Limb (tissue), 2 donors: ENCODE results near the gene PLCB2.
A peak's percentile ranks its signal among the peaks of the same experiment; 100 is the strongest.

ENCODE experiments used
- DNase-seq, 2 donors: peaks; one replicate each; pipeline ENCODE4 v3.0.0-alpha.2; 2016; ENCODE audit errors: extremely low spot score in 2 of 2

The PLCB2 gene

GRCh38 chr15:40306371-40306770, 1.4 kb downstream of the PLCB2 start:
- DNase-seq, result no peak

- DNase-seq, result no peak
These were observed 2.5 kb downstream of the PLCB2 start for GRCh38 chr15:40305281-40305680.

- no peak for DNase-seq
These were observed 4.2 kb downstream of the PLCB2 start for GRCh38 chr15:40303576-40303975.

- no peak for DNase-seq
These were observed 4.8 kb downstream of the PLCB2 start for GRCh38 chr15:40302981-40303380.

- no peak for DNase-seq
These were observed 5.3 kb downstream of the PLCB2 start for GRCh38 chr15:40302288-40302886.

GRCh38 chr15:40301467-40302179, 6.1 kb downstream of the PLCB2 start:
- no peak for DNase-seq

GRCh38 chr15:40300771-40301170, 7.0 kb downstream of the PLCB2 start:
- DNase-seq, result no peak

- no peak for DNase-seq
These were observed 7.4 kb downstream of the PLCB2 start for GRCh38 chr15:40300367-40300766.

GRCh38 chr15:40298216-40298935, 9.4 kb downstream of the PLCB2 start:
- DNase-seq, result no peak

GRCh38 chr15:40297356-40297755, 10.4 kb downstream of the PLCB2 start:
- no peak for DNase-seq

- no peak for DNase-seq
These were observed 11.0 kb downstream of the PLCB2 start for GRCh38 chr15:40296561-40297230.

GRCh38 chr15:40295877-40296560, 11.7 kb downstream of the PLCB2 start:
- DNase-seq, result no peak

- DNase-seq, result no peak
These were observed 12.4 kb downstream of the PLCB2 start for GRCh38 chr15:40295297-40295696.

- DNase-seq, result no peak
These were observed 13.5 kb downstream of the PLCB2 start for GRCh38 chr15:40293905-40294895.

GRCh38 chr15:40293006-40293405, 14.7 kb downstream of the PLCB2 start:
- DNase-seq, result no peak

GRCh38 chr15:40292246-40292645, 15.5 kb downstream of the PLCB2 start:
- no peak for DNase-seq

- peak in 1 of 2 donors; percentile 74 for DNase-seq
These were observed 16.7 kb downstream of the PLCB2 start for GRCh38 chr15:40290918-40291574.

- peak in 1 of 2 donors; percentile 49 for DNase-seq
These were observed 17.2 kb downstream of the PLCB2 start for GRCh38 chr15:40290545-40290917.

GRCh38 chr15:40289140-40289775, 18.5 kb downstream of the PLCB2 start:
- no peak for DNase-seq
